NCI-H2227 (cell line): ENCODE data around the gene PRKCB.
"Not testable (repeated sequence)": the region's sequence is repeated elsewhere in the genome, so short reads cannot be mapped to it uniquely, and the experiment has no call there.

ENCODE experiments used
- DNase-seq: peaks from one replicate; lab custom pipeline; 2025; ENCODE audit not compliant: unreplicated experiment; lab: John Stamatoyannopoulos, UW

The PRKCB gene

GRCh38 chr16:24151482-24151939, 315.7 kb downstream of the PRKCB start:
- DNase-seq: no peak

- not testable (repeated sequence) for DNase-seq
Measured at GRCh38 chr16:24152048-24152447, 316.3 kb downstream of the PRKCB start.

DNA sequence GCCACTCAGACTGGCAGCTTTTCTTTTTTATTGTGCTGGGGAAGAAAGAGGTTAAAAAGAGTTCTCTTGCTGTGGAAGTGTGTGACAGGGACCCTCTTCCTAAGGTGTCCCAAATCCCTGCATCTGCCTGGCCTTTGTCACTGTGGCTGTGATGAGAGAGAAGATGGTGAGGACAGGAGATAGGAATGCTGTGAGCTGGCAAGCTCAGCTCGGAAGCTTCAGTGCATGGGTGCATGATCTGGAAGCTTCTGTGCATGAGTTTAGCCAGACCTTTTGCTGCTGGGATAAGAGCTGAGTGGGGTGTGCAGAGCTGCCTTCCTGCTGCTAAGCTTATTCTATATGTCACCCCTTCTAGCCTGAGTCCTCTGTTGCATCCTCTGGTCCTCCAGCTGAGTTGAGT, 317.0 kb downstream of the PRKCB start:
- DNase-seq: no peak

DNA sequence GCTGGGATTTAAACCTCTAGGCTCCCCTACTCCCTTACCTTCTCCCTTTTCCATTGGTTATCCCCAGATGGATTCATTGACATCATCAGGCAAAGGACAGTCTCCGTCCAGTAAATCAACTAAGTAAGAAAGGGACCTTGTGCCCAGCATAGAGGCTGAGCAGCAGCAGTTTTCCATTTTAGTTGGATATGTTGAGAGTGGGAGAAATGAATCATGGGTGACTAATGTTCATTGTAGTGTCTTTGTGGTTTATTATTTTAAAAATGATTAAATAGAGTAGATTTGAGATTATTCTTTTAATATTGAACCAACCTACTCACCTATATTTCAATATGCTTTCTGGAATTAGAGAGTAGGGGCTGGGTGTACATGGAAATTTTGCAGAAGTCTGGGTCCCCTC, 321.0 kb downstream of the PRKCB start:
- no peak for DNase-seq

DNA sequence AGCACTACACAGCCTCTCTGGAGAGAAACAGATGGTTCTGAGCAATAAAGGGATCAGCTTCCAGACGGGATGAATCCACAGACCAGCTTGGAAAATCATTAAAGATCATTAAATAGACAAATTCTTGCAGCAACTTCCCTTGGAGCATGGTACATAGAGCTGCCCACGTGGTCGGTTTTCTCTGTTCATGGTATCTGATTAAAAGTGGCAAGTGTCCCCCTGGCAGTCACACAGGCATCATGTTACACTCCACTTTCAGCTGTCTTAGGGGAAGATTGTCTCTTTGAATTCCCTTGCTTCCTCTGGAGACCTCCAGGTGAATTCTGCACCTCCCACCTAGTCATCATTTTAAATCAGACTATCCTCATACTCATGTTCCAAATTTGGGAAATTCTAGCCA, 328.2 kb downstream of the PRKCB start:
- no peak for DNase-seq

- DNase-seq: no peak
Measured at GRCh38 chr16:24164416-24164815, 328.6 kb downstream of the PRKCB start.

GRCh38 chr16:24165273-24165672, 329.5 kb downstream of the PRKCB start:
- DNase-seq: no peak

DNA sequence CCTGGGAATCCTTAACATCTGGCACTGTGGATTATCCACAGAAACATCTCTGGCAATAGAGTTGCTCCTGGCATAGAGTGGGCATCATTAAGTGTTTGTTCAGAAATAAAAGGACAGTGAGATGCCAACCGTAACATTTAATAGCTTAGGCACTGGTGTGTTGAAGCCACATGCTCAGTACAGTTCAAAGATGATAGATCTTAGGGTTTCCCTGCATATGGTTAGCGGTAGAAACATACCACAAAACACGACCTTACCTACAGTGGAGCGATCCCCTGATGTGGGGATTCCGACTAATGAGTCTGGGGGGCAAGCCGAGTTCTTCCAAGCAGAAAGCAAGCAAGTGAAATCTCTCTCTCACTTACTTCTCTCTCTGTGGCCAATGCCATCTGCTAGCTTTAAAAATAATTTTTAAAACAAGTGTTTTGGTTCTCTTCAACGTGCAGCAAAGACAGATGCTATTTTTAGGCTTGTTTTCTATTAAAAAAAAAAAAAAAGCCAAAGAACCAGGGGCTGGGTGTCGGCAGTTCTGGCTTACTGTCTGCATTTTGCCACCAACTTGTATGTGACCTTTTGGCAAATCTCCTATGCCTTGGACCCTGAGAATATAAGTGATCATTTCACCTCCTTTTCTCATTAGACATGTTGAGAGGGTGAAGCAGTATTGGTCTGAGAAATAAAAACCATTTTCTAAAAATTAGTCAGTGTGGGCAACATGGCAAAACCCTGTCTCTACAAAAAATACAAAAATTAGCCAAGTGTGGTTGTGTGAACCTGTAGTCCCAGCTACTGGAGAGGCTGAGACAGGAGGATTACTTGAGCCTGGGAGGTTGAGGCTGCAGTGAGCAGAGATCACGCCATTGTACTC, 331.1 kb downstream of the PRKCB start:
- DNase-seq: no peak

GRCh38 chr16:24168856-24169255, 333.1 kb downstream of the PRKCB start:
- no peak for DNase-seq

- no peak for DNase-seq
Measured at GRCh38 chr16:24170407-24170806, 334.6 kb downstream of the PRKCB start.

- no peak for DNase-seq
Measured at GRCh38 chr16:24174504-24174903, 338.7 kb downstream of the PRKCB start.

DNA sequence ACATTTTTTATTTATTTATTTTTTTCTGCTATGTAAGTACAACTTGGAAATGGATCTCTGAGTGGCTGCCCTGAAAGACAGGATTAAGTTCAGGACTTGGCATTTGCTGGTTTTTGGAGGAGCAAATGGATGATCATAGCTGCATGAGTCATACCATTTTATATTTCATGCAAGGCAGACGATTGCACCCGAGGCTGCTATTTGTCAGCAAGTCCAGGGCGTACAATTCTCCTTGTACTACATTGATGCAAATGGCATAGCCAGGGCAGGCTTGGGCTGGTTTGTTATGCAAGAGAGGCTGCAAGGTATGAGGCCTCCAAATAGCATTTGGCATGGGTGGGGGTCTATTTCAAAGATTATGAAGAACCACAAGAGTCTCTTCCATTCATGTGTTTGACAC, 339.2 kb downstream of the PRKCB start:
- DNase-seq: no peak

DNA sequence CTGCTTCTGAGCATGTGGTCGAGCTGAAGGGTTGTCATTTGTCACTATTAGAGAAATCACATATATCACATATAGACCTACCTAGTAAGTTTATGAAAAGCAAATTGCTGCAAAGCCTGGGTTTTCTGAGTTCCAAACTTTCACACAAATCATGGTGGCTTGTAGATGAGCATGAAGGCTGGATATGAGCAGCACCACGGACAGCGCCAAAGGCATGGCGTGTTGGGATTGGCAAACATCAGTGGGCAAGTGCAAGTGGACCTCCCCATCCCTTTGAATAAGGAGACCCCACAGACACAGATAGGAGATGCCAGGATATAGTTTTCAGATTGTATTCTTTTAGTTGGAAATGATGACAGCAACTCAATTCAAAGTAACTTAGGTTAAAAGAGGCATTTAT, 342.7 kb downstream of the PRKCB start:
- no peak for DNase-seq

- DNase-seq: no peak
Measured at GRCh38 chr16:24180451-24180850, 344.7 kb downstream of the PRKCB start.

- no peak for DNase-seq
Measured at GRCh38 chr16:24188021-24188542, 352.3 kb downstream of the PRKCB start.

- no peak for DNase-seq
Measured at GRCh38 chr16:24188751-24189318, 353.1 kb downstream of the PRKCB start.

GRCh38 chr16:24189941-24190340, 354.2 kb downstream of the PRKCB start:
- DNase-seq: no peak

DNA sequence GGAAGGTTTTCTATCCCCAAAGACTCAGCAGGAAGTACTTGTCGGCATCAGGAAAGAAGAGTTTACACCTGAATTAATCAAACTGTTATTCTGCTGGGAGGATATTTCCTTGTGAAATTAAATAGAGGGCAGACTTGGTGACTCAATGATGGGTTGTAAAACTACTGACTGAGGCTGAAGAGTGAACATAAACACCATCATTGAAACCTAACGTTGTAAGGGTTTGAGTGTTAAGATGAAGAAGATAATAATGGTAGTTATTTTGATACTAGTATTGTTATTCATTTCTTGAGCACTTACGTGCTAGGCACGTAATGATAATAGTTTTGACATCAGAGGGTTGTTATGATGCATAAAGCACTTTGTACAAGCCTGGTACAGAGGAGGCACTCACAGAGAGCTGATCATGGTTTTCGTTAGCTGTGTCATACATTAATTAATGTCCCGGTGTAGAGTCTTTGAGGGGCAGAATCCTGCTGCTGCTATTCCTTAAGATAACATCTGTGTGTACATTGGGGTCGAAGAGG, 356.2 kb downstream of the PRKCB start:
- no peak for DNase-seq

DNA sequence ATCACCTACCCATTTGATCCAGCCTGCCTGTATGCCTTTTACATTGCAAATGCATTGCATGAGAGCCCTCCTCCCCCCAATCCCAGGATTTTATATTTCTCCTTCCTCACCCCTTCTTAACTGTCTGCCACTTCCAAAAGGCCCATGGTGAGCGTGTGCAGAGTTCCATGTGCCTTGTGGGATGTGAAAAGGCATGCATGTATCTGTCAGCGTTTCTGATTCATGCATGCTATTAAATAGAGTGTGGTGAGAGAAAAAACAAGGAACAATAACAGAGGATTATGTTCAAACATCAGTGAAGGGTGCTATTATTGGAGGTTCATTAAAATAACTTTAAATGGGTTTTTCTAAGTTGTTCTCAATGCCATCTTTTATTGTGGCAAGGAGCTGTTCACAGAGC, 359.4 kb downstream of the PRKCB start:
- no peak for DNase-seq

GRCh38 chr16:24198807-24199533, 363.2 kb downstream of the PRKCB start:
- no peak for DNase-seq

- DNase-seq: no peak
Measured at GRCh38 chr16:24203675-24204074, 367.9 kb downstream of the PRKCB start.
